Ecto neural progenitor cell (in vitro differentiated cells): Measurements from ENCODE around the gene SIN3B.
A peak's percentile ranks its signal among the peaks of the same experiment; 100 is the strongest.

Experiments used
- DNase-seq: peaks from one replicate; pipeline ENCODE4 v3.0.0-alpha.2; 2018; ENCODE audit warnings: low spot score

SIN3B gene

GRCh38 chr19:16889366-16889882 lies 60.2 kb downstream of the SIN3B start:
- DNase-seq: no peak

- DNase-seq: no peak
Measured at GRCh38 chr19:16889883-16890460, 60.8 kb downstream of the SIN3B start.

- no peak for DNase-seq
Measured at GRCh38 chr19:16890461-16891184, 61.4 kb downstream of the SIN3B start.

- DNase-seq: no peak
Measured at GRCh38 chr19:16891696-16892382, 62.6 kb downstream of the SIN3B start.

- no peak for DNase-seq
Measured at GRCh38 chr19:16892436-16892835, 63.2 kb downstream of the SIN3B start.

- DNase-seq: no peak
Measured at GRCh38 chr19:16892868-16893685, 63.9 kb downstream of the SIN3B start.

- no peak for DNase-seq
Measured at GRCh38 chr19:16893686-16893989, 64.4 kb downstream of the SIN3B start.

GRCh38 chr19:16894080-16894479 lies 64.9 kb downstream of the SIN3B start:
- no peak for DNase-seq

GRCh38 chr19:16895467-16896145 lies 66.4 kb downstream of the SIN3B start:
- DNase-seq: peak; percentile 69

- DNase-seq: peak; percentile 72
Measured at GRCh38 chr19:16896146-16897028, 67.2 kb downstream of the SIN3B start.

- DNase-seq: peak; percentile 98
Measured at GRCh38 chr19:16897029-16897855, 68.0 kb downstream of the SIN3B start.

GRCh38 chr19:16897856-16898161 lies 68.6 kb downstream of the SIN3B start:
- no peak for DNase-seq

- no peak for DNase-seq
Measured at GRCh38 chr19:16898361-16899015, 69.3 kb downstream of the SIN3B start.

GRCh38 chr19:16899566-16900075 lies 70.4 kb downstream of the SIN3B start:
- DNase-seq: peak; percentile 74

- no peak for DNase-seq
Measured at GRCh38 chr19:16901491-16902175, 72.4 kb downstream of the SIN3B start.

GRCh38 chr19:16902545-16902944 lies 73.3 kb downstream of the SIN3B start:
- DNase-seq: no peak

GRCh38 chr19:16903347-16903746 lies 74.1 kb downstream of the SIN3B start:
- no peak for DNase-seq

GRCh38 chr19:16904599-16904998 lies 75.4 kb downstream of the SIN3B start:
- no peak for DNase-seq

GRCh38 chr19:16908759-16909158 lies 79.6 kb downstream of the SIN3B start:
- no peak for DNase-seq
